Neural crest cell (in vitro differentiated cells): ENCODE data around the gene WDR7. TPM values are rescaled to one million over a fixed set of nuclear protein-coding genes. Genes with fewer than 3 reads are reported as not detected.

Experiments used
- DNase-seq: peaks from one replicate; pipeline ENCODE4 v3.0.0; 2021; ENCODE audit warnings: low read depth, mixed read lengths, low spot score
- H3K27ac Mint-ChIP-seq: one replicate; pipeline ENCODE4 v1.8.0; 2021; ENCODE audit warnings: mild to moderate bottlenecking, mixed read lengths; ENCODE audit not compliant: unreplicated experiment
- H3K27me3 Mint-ChIP-seq: 2 replicates; pipeline ENCODE4 v1.8.0; 2021; ENCODE audit warnings: low read depth, mild to moderate bottlenecking, mixed read lengths
- H3K36me3 Mint-ChIP-seq: 2 replicates; pipeline ENCODE4 v1.8.0; 2021; ENCODE audit warnings: low read depth, mild to moderate bottlenecking, mixed read lengths
- H3K4me1 Mint-ChIP-seq: 2 replicates; pipeline ENCODE4 v1.8.0; 2021; ENCODE audit warnings: mixed read lengths
- H3K4me3 Mint-ChIP-seq: one replicate; pipeline ENCODE4 v1.8.0; 2021; ENCODE audit warnings: mild to moderate bottlenecking, mixed read lengths
- H3K9me3 Mint-ChIP-seq: 2 replicates; pipeline ENCODE4 v1.8.0; 2021; ENCODE audit warnings: mixed read lengths
- total RNA-seq: library from RNA; stranded (reverse); gene quantifications from 2 replicates; pipeline ENCODE4 v1.2.1, GENCODE V29; 2021
- TF ChIP-seq, protein P1 (sequence below): fragments of 200-600 bp; sonication (generic); conservative IDR thresholded peaks from 2 replicates; pipeline ENCODE4 v1.5.0; 2021; ENCODE audit warnings: antibody characterized with exemption, mild to moderate bottlenecking

WDR7 gene
- total RNA-seq, 1 donor from 2014 or later = 17.3 TPM

DNA sequence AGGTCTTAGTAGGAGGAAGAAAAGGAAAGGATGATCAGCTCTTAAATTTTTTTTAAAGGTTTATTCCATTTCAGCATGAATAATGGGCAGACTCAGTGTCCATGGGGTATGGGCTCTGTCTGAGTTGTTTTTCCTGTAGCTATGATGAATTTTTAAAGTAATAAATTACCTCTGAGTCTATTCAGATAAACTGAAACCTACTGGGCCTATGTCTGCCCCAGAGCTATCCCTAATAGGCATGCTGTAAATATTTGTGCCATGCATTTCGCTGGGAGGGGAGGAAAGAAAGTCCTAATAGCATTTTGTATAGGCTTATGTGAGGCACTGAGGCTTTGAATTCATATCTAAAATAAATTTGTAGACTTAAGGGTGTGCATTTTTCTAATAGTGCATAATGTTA lies 285.3 kb downstream of the WDR7 start:
- no peak overlapping the region for H3K4me3 Mint-ChIP-seq

DNA sequence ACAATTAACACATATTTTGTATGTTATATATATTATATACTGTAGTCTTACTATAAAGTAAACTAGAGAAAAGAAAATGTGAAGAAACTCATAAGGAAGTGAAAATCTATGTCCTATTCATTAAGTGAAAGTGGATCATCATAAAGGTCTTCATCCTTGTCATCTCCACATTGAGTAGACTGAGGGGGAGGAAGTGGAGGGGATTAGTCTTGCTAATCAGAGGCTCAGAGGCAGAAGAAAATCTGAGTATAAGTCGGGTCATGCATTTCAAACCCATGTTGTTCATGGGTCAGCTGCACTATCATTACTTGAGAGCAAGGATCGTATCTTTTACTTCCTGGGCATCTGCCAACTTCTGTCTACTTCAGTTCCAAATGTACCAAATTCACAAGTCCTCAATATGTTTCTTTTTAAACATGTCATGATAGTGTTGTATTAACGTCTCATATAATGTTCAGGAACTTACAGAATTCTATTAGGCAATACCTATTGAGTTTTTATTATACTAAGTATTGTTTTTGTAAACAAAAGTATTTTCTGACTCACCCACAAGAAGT lies 286.8 kb downstream of the WDR7 start:
- Mint-ChIP-seq H3K27ac (no peak overlapping the region), H3K36me3 (no peaks in the 10 kb centered on the region), H3K9me3 (no peaks in the 10 kb centered on the region), H3K4me3 (no peak overlapping the region), H3K27me3 (peaks cover 29% of the 10 kb centered on the region), H3K4me1 (peaks cover 6% of the 10 kb centered on the region)
- TF ChIP-seq, protein P1, sequence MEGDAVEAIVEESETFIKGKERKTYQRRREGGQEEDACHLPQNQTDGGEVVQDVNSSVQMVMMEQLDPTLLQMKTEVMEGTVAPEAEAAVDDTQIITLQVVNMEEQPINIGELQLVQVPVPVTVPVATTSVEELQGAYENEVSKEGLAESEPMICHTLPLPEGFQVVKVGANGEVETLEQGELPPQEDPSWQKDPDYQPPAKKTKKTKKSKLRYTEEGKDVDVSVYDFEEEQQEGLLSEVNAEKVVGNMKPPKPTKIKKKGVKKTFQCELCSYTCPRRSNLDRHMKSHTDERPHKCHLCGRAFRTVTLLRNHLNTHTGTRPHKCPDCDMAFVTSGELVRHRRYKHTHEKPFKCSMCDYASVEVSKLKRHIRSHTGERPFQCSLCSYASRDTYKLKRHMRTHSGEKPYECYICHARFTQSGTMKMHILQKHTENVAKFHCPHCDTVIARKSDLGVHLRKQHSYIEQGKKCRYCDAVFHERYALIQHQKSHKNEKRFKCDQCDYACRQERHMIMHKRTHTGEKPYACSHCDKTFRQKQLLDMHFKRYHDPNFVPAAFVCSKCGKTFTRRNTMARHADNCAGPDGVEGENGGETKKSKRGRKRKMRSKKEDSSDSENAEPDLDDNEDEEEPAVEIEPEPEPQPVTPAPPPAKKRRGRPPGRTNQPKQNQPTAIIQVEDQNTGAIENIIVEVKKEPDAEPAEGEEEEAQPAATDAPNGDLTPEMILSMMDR = no peak
- no peak for DNase-seq

More for the DNA sequence above, 285.3 kb downstream of the WDR7 start:
- Mint-ChIP-seq H3K36me3 (peaks cover 3% of the 10 kb centered on the region), H3K9me3 (no peaks in the 10 kb centered on the region), H3K27ac (no peak overlapping the region), H3K27me3 (peaks cover 38% of the 10 kb centered on the region), H3K4me1 (peaks cover 6% of the 10 kb centered on the region)
- TF ChIP-seq, protein P1 = no peak
- no peak for DNase-seq

DNA sequence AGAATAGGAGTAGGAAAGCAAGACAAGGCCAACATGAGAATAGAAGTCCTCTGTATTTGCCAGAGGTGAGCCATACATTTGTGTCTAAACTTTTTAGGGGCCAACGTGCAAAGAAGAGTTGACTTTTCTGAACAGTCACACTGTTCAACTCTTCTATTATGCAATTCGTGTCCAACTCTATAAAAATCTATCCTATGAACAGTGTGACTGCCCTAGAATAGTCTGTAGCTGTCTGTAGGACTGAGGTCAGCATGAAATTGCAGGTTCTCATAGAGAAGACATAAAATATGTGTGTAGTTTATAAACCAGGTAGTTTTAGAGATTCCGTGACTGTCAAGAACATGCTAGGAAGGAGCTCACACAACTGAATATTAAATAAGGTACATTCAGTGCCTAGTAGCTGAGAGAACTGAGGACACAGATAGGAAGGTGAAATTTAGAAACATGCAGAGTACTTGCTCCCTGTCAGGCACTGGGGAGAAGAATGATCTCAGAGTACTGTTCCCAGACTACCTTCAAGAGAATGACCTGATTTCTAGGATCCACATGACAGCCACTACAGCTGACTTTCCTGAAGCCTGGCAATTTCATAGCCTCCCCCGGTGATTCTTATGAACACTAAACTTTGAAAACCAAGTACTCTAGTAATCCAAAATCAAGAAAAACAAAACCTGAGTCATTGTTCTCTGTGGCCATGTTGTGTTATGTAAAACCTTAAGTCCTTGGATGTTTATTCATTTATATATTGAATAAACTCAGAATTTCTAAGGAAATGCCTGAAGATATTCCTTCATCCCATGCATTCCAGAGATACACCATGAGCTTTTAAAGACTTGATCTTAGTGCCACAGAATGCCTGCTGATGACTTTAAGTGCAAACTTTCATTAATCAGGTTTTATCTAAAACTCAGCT lies 294.3 kb downstream of the WDR7 start:
- Mint-ChIP-seq H3K9me3 (no peaks in the 10 kb centered on the region), H3K4me3 (no peak overlapping the region), H3K27me3 (peaks cover 8% of the 10 kb centered on the region), H3K4me1 (no peaks in the 10 kb centered on the region), H3K27ac (no peak overlapping the region), H3K36me3 (no peaks in the 10 kb centered on the region)
- no peak for DNase-seq
- TF ChIP-seq, protein P1 = no peak

DNA sequence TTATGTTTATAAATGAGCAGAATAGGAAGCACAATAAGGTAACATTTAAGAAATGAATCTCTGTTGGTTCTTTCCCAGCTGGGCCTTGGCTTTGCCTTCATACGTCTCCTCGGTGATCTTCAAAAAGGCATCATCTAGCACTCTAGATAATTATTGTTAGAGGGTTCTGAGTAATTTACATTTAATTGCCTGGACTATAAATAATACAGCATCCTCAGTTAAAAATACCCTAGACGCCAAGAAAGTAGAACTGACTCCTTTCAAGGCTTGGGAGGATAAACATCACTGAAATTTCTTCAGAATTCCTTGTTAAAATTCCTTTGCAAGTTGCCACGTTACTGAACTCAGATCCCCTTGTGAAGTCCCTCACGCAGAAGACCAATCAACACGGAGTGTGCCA lies 296.1 kb downstream of the WDR7 start:
- TF ChIP-seq, protein P1 = no peak
- H3K27ac Mint-ChIP-seq = no peak overlapping the region
- peaks cover 8% of the 10 kb centered on the region for H3K4me1 Mint-ChIP-seq

DNA sequence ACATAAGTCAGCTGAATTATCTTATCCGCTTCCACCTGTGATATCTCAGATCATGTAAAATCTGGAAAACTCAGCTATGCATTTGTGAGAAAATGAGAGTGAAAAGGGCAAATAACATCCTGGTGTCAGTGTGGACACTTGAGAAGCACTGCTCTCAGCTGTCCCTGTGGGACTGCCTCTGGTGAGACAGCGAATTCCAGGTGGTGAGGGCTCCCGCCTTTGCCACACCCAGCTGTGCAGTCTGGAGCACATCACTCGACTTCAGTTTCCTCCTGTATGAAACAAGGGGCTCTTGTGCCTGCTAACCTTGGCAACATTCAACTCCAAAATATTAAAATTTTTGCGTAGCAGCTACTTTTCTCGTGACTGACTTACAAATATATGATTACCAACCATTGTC lies 300.9 kb downstream of the WDR7 start:
- Mint-ChIP-seq H3K27ac (no peak overlapping the region), H3K4me1 (peaks cover 13% of the 10 kb centered on the region), H3K4me3 (no peak overlapping the region), H3K36me3 (no peaks in the 10 kb centered on the region), H3K27me3 (no peaks in the 10 kb centered on the region), H3K9me3 (no peaks in the 10 kb centered on the region)
- no peak for DNase-seq
- TF ChIP-seq, protein P1 = no peak

More for the DNA sequence above, 296.1 kb downstream of the WDR7 start:
- no peak for DNase-seq
- Mint-ChIP-seq H3K27me3 (peaks cover 2% of the 10 kb centered on the region), H3K36me3 (no peaks in the 10 kb centered on the region), H3K4me3 (no peak overlapping the region), H3K9me3 (no peaks in the 10 kb centered on the region)
